ENCODE results near the gene CPED1. TPM values are rescaled to one million over a fixed set of nuclear protein-coding genes. Genes with fewer than 3 reads are reported as not detected.

Gene CPED1
- total RNA-seq, 2 donors from 2014 or later = 77.4 to 126 TPM

GRCh38 chr7:121159553-121159952 is 171.0 kb downstream of the CPED1 start:
- no peaks in the 10 kb centered on the region for H3K27me3 ChIP-seq (replicated peaks; ENCODE audit: insufficient read depth)
- ATAC-seq (ENCODE audit: insufficient number of reproducible peaks, low FRiP score, low read depth) (no peak), DNase-seq (ENCODE audit: low spot score) (no peak)
- H3K36me3 ChIP-seq = no peaks in the 10 kb centered on the region
- no peak overlapping the region for H3K27ac ChIP-seq
- H3K4me3 ChIP-seq = no peak overlapping the region
- H3K4me1 ChIP-seq (ENCODE audit: control insufficient read depth in 1 of 2, low read depth in 2 of 2) = no peaks in the 10 kb centered on the region
- no peaks in the 10 kb centered on the region for H3K9me3 ChIP-seq
- TF ChIP-seq CTCF (IDR thresholded peaks at IDR 0.05) = no peak

- DNase-seq (ENCODE audit: low spot score) (no peak), ATAC-seq (ENCODE audit: insufficient number of reproducible peaks, low FRiP score, low read depth) (no peak)
- TF ChIP-seq CTCF (IDR thresholded peaks at IDR 0.05) = no peak
- Histone ChIP-seq H3K27ac (no peak overlapping the region), H3K36me3 (no peaks in the 10 kb centered on the region), H3K9me3 (no peaks in the 10 kb centered on the region), H3K4me1 (ENCODE audit: control insufficient read depth in 1 of 2, low read depth in 2 of 2) (no peaks in the 10 kb centered on the region), H3K4me3 (no peak overlapping the region), H3K27me3 (replicated peaks; ENCODE audit: insufficient read depth) (no peaks in the 10 kb centered on the region)
These were observed 171.9 kb downstream of the CPED1 start for GRCh38 chr7:121160150-121161008.

- H3K9me3 ChIP-seq = no peaks in the 10 kb centered on the region
- no peaks in the 10 kb centered on the region for H3K27me3 ChIP-seq (replicated peaks; ENCODE audit: insufficient read depth)
- ATAC-seq (ENCODE audit: insufficient number of reproducible peaks, low FRiP score, low read depth) (no peak), DNase-seq (ENCODE audit: low spot score) (no peak)
- H3K36me3 ChIP-seq = peaks cover 4% of the 10 kb centered on the region
- no peak overlapping the region for H3K4me3 ChIP-seq
- H3K4me1 ChIP-seq (ENCODE audit: control insufficient read depth in 1 of 2, low read depth in 2 of 2) = no peaks in the 10 kb centered on the region
- no peak overlapping the region for H3K27ac ChIP-seq
- TF ChIP-seq CTCF (IDR thresholded peaks at IDR 0.05) = no peak
These were observed 175.2 kb downstream of the CPED1 start for GRCh38 chr7:121163699-121164098.

GRCh38 chr7:121164247-121164646 is 175.7 kb downstream of the CPED1 start:
- no peaks in the 10 kb centered on the region for H3K4me1 ChIP-seq (ENCODE audit: control insufficient read depth in 1 of 2, low read depth in 2 of 2)
- no peaks in the 10 kb centered on the region for H3K27me3 ChIP-seq (replicated peaks; ENCODE audit: insufficient read depth)
- no peak for TF ChIP-seq CTCF (IDR thresholded peaks at IDR 0.05)
- H3K4me3 ChIP-seq = no peak overlapping the region
- peaks cover 4% of the 10 kb centered on the region for H3K36me3 ChIP-seq
- no peak for ATAC-seq (ENCODE audit: insufficient number of reproducible peaks, low FRiP score, low read depth)
- no peaks in the 10 kb centered on the region for H3K9me3 ChIP-seq
- no peak for DNase-seq (ENCODE audit: low spot score)
- H3K27ac ChIP-seq = no peak overlapping the region

- DNase-seq (ENCODE audit: low spot score) = no peak
- H3K4me1 ChIP-seq (ENCODE audit: control insufficient read depth in 1 of 2, low read depth in 2 of 2) = no peaks in the 10 kb centered on the region
- no peak overlapping the region for H3K27ac ChIP-seq
- ATAC-seq (ENCODE audit: insufficient number of reproducible peaks, low FRiP score, low read depth) = no peak
- TF ChIP-seq CTCF (IDR thresholded peaks at IDR 0.05) = no peak
- no peaks in the 10 kb centered on the region for H3K27me3 ChIP-seq (replicated peaks; ENCODE audit: insufficient read depth)
- H3K36me3 ChIP-seq = peaks cover 4% of the 10 kb centered on the region
- no peak overlapping the region for H3K4me3 ChIP-seq
- no peaks in the 10 kb centered on the region for H3K9me3 ChIP-seq
These were observed 178.4 kb downstream of the CPED1 start for GRCh38 chr7:121166916-121167315.
